ENCODE data around the gene KIF21A.
"Not testable (repeated sequence)": the region's sequence is repeated elsewhere in the genome, so short reads cannot be mapped to it uniquely, and the experiment has no call there.

KIF21A gene

GRCh38 chr12:39476121-39476520 is 33.2 kb upstream of the KIF21A start:
- in situ Hi-C loops (cut with HindIII; ENCODE audit: low sequenced_read_pairs) = no loop called here
- TF ChIP-seq CTCF (IDR thresholded peaks at IDR 0.05; ENCODE audit: low read depth, low read length) = no peak
- no peak overlapping the region for H3K4me3 ChIP-seq (ENCODE audit: low read depth, low read length)
- DNase-seq (ENCODE audit: low read depth, low spot score) = no peak

DNA sequence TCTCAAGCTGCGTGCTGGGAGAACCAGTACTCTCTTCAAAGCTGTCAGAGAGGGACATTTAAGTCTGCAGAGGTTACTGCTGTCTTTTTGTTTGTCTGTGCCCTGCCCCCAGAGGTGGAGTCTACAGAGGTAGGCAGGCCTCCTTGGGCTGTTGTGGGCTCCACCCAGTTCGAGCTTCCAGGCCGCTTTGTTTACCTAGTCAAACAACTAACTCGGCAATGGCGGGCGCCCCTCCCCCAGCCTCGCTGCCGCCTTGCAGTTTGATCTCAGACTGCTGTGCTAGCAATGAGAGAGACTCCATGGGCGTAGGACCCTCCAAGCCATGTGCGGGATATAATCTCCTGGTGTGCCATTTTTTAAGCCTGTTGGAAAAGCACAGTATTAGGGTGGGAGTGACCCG is 32.2 kb upstream of the KIF21A start:
- DNase-seq (ENCODE audit: low read depth, low spot score); in situ Hi-C loops (cut with HindIII; ENCODE audit: low sequenced_read_pairs); H3K4me3 ChIP-seq (ENCODE audit: low read depth, low read length): not testable (repeated sequence)

- TF ChIP-seq CTCF (IDR thresholded peaks at IDR 0.05; ENCODE audit: low read depth, low read length) = no peak
- DNase-seq (ENCODE audit: low read depth, low spot score) = peak; percentile 31
- H3K4me3 ChIP-seq (ENCODE audit: low read depth, low read length) = no peak overlapping the region
- in situ Hi-C loops (cut with HindIII; ENCODE audit: low sequenced_read_pairs) = no loop called here
Observed at GRCh38 chr12:39467432-39467870, 24.5 kb upstream of the KIF21A start.

DNA sequence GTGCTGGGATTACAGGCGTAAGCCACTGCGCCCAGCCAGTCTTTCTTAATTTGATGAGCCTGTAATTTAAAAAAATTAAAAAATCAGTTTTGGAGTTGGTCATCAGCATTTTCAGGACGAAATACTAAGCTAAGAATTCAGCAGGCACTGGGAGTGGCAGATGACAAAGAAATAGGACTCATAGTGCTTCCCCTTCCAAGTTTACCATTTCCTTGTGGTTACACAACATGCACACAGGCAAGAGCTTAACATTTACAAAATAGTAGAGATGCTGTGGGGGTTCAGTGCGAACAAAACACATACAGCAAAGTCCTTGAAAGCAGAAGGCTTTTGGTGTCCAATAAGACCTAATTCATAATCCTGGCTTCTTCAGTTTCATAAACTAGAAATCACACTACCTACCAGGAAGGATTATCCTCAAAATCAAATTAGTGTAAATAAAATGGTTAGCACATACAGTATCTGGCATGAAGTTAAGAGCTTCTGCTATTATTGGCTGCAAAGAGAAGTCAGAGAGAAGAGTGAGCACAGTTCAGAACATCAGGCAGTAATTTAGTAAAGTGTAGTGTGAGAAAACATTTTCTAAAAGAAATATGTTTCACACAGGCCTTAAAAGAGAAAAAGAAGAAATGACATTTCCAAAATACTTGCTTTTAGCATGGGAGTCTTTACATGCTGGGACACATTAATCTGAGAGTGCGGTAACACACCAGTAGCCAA is 22.2 kb upstream of the KIF21A start:
- TF ChIP-seq CTCF (IDR thresholded peaks at IDR 0.05; ENCODE audit: low read depth, low read length) = no peak
- H3K4me3 ChIP-seq (ENCODE audit: low read depth, low read length) = no peak overlapping the region
- in situ Hi-C loops (cut with HindIII; ENCODE audit: low sequenced_read_pairs) = no loop called here
- DNase-seq (ENCODE audit: low read depth, low spot score) = no peak

GRCh38 chr12:39461059-39461458 is 18.1 kb upstream of the KIF21A start:
- in situ Hi-C loops (cut with HindIII; ENCODE audit: low sequenced_read_pairs) = no loop called here
- DNase-seq (ENCODE audit: low read depth, low spot score) = no peak
- TF ChIP-seq CTCF (IDR thresholded peaks at IDR 0.05; ENCODE audit: low read depth, low read length) = no peak
- H3K4me3 ChIP-seq (ENCODE audit: low read depth, low read length) = no peak overlapping the region

DNA sequence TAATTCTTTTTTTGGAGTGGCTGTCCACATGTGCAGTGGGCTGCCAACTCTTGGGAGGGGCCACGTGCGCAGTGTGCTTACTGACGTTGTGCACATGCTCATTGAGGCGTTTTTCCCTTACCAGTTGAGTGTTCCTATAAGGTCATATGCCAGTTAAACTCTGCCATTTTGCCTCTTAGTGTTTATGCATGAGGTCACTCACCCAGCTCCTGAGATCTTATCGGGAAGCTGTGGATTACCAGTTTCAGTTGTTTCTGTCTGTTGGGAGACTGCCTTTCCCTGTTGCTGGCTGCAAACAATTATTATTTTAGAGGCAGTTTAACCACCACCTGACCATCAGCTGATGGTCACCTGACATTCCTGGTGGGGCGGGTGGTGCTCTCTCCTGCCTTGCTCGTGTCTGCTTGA is 16.1 kb upstream of the KIF21A start:
- in situ Hi-C loops (cut with HindIII; ENCODE audit: low sequenced_read_pairs) = no loop called here
- no peak for TF ChIP-seq CTCF (IDR thresholded peaks at IDR 0.05; ENCODE audit: low read depth, low read length)
- DNase-seq (ENCODE audit: low read depth, low spot score) = no peak
- no peak overlapping the region for H3K4me3 ChIP-seq (ENCODE audit: low read depth, low read length)

GRCh38 chr12:39451977-39452376 is 9.1 kb upstream of the KIF21A start:
- TF ChIP-seq CTCF (IDR thresholded peaks at IDR 0.05; ENCODE audit: low read depth, low read length) = no peak
- no peak for DNase-seq (ENCODE audit: low read depth, low spot score)
- in situ Hi-C loops (cut with HindIII; ENCODE audit: low sequenced_read_pairs) = no loop called here
- no peak overlapping the region for H3K4me3 ChIP-seq (ENCODE audit: low read depth, low read length)
